HG03432 (cell line): ENCODE measurements around the gene FAM161B.

Source experiments
- ATAC-seq: cut with Tn5 transposase; IDR thresholded peaks from one replicate; pipeline ENCODE4 v1.9.1; 2021; ENCODE audit warnings: mild to moderate bottlenecking, moderate library complexity; ENCODE audit not compliant: unreplicated experiment

FAM161B gene

DNA sequence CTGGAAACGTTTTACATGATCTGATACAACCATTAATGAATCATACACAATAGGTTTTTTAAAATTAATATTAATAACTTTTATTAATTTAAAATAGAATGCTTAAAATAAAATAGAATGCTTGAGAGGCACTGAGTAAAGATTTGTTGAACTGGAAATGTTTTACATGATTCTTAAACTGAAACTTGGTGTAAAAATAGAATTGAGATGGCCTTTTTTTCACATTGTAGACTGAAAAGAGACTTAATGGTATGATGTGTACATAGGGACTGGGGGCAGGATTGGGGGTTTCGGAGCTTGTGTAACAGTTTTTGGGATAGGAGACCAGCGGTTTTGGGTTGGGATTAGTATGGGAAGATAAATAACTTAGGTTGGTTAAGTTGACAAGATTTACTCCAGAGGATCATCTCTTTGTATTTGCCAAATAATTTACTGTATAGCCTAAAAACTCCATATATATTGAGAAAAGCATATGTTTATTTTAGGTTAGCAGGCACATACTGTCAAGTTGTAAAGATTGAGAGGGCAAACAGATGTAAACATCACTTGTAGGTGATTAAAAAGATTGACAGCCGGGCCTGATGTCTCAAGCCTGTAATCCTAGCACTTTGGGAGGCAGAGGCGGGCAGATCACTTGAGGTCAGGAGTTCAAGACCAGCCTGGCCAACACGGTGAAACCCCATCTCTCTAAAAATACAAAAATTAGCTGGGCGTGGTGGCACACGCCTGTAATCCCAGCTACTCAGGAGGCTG, 65.3 kb downstream of the FAM161B start:
- no peak for ATAC-seq
